Stomach smooth muscle (tissue), 2 donors: ENCODE data around the gene SULT2B1.

Source experiments
- H3K27ac ChIP-seq: one replicate; pipeline ENCODE4 v1.7.0; 2013; ENCODE audit warnings: mild to moderate bottlenecking, low read length, inconsistent platforms
- H3K27me3 ChIP-seq, 2 donors: one replicate each; pipeline ENCODE4 v1.7.0; 2013; ENCODE audit warnings: low read length in 2 of 2; ENCODE audit not compliant: insufficient read depth in 2 of 2, control insufficient read depth in 1 of 2
- H3K36me3 ChIP-seq, 2 donors: one replicate each; pipeline ENCODE4 v1.7.0; 2013; ENCODE audit warnings: low read length in 2 of 2; ENCODE audit not compliant: control insufficient read depth in 2 of 2, insufficient read depth in 2 of 2
- H3K4me1 ChIP-seq: one replicate; pipeline ENCODE4 v1.7.0; 2013; ENCODE audit warnings: low read length; ENCODE audit not compliant: control insufficient read depth, insufficient read depth
- H3K4me3 ChIP-seq, 2 donors: one replicate each; pipeline ENCODE4 v1.7.0; 2013; ENCODE audit warnings: low read length in 2 of 2
- H3K9ac ChIP-seq, 2 donors: one replicate each; pipeline ENCODE4 v1.7.0; 2013; ENCODE audit warnings: low read length in 2 of 2, mild to moderate bottlenecking in 1 of 2
- H3K9me3 ChIP-seq, 2 donors: one replicate each; pipeline ENCODE4 v1.7.0; 2013; ENCODE audit warnings: low read length in 2 of 2; ENCODE audit not compliant: control insufficient read depth in 2 of 2
- donor health status: healthy.
- donor health status: Pancreatic carcinoma.

The SULT2B1 gene

GRCh38 chr19:48551437-48552302 lies at the start of gene SULT2B1:
TSS of gene SULT2B1 (plus strand) at chr19:48552172. CDS start at chr19:48552253, 81 bp downstream.
- Histone ChIP-seq H3K9ac (no peak within 1 kb of the TSS), H3K27ac (no peak within 1 kb of the TSS), H3K36me3 (no peaks in the 10 kb centered on the region), H3K4me1 (no peaks in the 10 kb centered on the region), H3K9me3 (no peaks in the 10 kb centered on the region), H3K27me3 (peaks cover 6 to 10% of the 10 kb centered on the region in 2 donors), H3K4me3 (no peak within 1 kb of the TSS)

DNA sequence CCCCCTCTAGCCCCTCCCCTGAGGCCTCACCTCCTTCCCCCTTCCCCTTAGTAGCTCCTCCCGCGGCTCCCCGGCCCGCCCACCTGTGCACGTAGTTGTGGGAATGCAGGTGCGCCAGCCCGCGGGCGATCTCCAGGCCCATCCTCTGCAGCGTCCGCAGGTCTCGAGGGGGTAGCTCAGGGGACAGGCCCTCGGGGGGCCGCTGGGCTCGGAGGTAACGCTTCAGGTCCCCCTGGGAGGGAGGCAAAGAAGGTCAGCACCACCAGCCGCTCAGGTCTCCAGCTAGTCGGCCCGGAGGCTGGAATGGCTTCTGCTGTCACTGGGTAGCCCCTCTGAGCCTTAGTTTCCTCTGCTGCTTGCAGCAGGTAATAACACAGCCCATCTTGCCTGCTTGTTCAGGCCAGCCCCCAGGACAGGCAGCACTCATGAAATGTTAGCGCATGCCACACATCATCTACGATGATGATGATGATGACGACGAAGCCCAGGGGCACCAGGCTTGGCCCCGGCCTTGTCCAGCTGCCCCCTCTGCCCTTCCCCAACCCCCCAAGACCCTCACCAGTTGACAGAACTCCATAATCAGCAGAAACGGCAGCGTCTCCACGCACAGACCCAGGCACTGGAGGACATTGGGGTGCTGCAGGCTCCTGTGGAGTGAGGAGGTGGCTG lies 49.5 kb upstream of the SULT2B1 start:
- Histone ChIP-seq H3K9me3 (no peaks in the 10 kb centered on the region), H3K27me3 (peaks cover 26 to 40% of the 10 kb centered on the region in 2 donors), H3K36me3 (no peaks in the 10 kb centered on the region), H3K9ac (no peak overlapping the region), H3K4me1 (peaks cover 8% of the 10 kb centered on the region), H3K4me3 (no peak overlapping the region), H3K27ac (no peak overlapping the region)

GRCh38 chr19:48506138-48506733 lies 45.7 kb upstream of the SULT2B1 start:
- Histone ChIP-seq H3K27ac (no peak overlapping the region), H3K9ac (no peak overlapping the region), H3K4me1 (peaks cover 13% of the 10 kb centered on the region), H3K36me3 (no peaks in the 10 kb centered on the region), H3K9me3 (no peaks in the 10 kb centered on the region), H3K4me3 (no peak overlapping the region), H3K27me3 (peaks cover 18 to 19% of the 10 kb centered on the region in 2 donors)

- no peak overlapping the region for H3K9ac ChIP-seq
- no peaks in the 10 kb centered on the region for H3K9me3 ChIP-seq
- no peak overlapping the region for H3K4me3 ChIP-seq
- H3K27ac ChIP-seq: no peak overlapping the region
- H3K27me3 ChIP-seq: peaks cover 20 to 22% of the 10 kb centered on the region in 2 donors
- no peaks in the 10 kb centered on the region for H3K36me3 ChIP-seq
- peaks cover 8% of the 10 kb centered on the region for H3K4me1 ChIP-seq
Observed at GRCh38 chr19:48507911-48508439, 44.0 kb upstream of the SULT2B1 start.

DNA sequence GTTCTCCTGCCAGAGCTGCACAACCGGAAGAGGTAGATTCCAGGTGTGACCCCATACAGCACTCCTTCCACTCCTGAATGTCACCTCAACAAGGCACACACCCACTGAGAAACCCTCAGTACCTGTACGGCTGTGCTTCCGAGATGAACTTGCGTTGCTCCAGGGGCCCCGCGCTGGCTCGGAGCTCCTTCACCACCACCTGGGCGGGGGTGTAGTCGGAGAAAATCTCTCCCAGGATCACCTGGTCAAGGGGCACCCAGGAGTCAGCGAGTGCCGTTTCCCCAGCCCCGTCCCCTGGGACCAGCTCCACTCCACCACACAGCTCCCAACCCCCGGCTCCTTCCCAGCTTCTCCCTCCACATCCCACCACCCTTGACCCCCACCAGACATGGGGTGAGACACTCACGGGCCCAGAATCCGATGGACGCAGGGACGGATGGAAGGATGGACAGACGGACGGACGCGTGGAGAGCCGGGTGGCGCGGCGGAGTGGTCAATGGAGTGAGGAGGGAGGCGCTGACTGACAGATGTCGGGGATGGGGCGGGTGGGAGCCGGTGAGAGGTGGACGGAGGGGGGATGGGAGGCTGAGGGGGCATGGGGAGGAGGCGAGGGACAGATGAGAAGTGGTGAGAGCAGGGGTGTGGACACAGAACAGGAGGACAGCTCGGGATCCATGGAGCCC lies 43.1 kb upstream of the SULT2B1 start:
- peaks cover 14% of the 10 kb centered on the region for H3K4me1 ChIP-seq
- no peaks in the 10 kb centered on the region for H3K9me3 ChIP-seq
- H3K27me3 ChIP-seq: peaks cover 25 to 30% of the 10 kb centered on the region in 2 donors
- H3K4me3 ChIP-seq: no peak overlapping the region
- H3K36me3 ChIP-seq: no peaks in the 10 kb centered on the region
- no peak overlapping the region for H3K9ac ChIP-seq
- H3K27ac ChIP-seq: no peak overlapping the region

GRCh38 chr19:48509467-48510194 lies 42.3 kb upstream of the SULT2B1 start:
- H3K4me1 ChIP-seq: peaks cover 14% of the 10 kb centered on the region
- H3K4me3 ChIP-seq: no peak overlapping the region
- H3K27me3 ChIP-seq: peaks cover 25 to 33% of the 10 kb centered on the region in 2 donors
- H3K9me3 ChIP-seq: no peaks in the 10 kb centered on the region
- H3K36me3 ChIP-seq: no peaks in the 10 kb centered on the region
- H3K27ac ChIP-seq: no peak overlapping the region
- H3K9ac ChIP-seq: no peak overlapping the region

- Histone ChIP-seq H3K9ac (no peak overlapping the region), H3K27me3 (peaks cover 25 to 33% of the 10 kb centered on the region in 2 donors), H3K4me3 (peak overlapping the region in 1 of 2 donors; percentile 51)
Observed at GRCh38 chr19:48510421-48511268, 41.3 kb upstream of the SULT2B1 start.

GRCh38 chr19:48511321-48511731 lies 40.6 kb upstream of the SULT2B1 start:
- H3K4me1 ChIP-seq: peaks cover 14% of the 10 kb centered on the region
- no peak overlapping the region for H3K27ac ChIP-seq
- H3K4me3 ChIP-seq: no peak overlapping the region
- H3K9me3 ChIP-seq: no peaks in the 10 kb centered on the region
- H3K27me3 ChIP-seq: peaks cover 25 to 33% of the 10 kb centered on the region in 2 donors
- no peaks in the 10 kb centered on the region for H3K36me3 ChIP-seq
- no peak overlapping the region for H3K9ac ChIP-seq

More at GRCh38 chr19:48510421-48511268, 41.3 kb upstream of the SULT2B1 start:
- Histone ChIP-seq H3K4me1 (peaks cover 14% of the 10 kb centered on the region), H3K27ac (no peak overlapping the region), H3K9me3 (no peaks in the 10 kb centered on the region), H3K36me3 (no peaks in the 10 kb centered on the region)

DNA sequence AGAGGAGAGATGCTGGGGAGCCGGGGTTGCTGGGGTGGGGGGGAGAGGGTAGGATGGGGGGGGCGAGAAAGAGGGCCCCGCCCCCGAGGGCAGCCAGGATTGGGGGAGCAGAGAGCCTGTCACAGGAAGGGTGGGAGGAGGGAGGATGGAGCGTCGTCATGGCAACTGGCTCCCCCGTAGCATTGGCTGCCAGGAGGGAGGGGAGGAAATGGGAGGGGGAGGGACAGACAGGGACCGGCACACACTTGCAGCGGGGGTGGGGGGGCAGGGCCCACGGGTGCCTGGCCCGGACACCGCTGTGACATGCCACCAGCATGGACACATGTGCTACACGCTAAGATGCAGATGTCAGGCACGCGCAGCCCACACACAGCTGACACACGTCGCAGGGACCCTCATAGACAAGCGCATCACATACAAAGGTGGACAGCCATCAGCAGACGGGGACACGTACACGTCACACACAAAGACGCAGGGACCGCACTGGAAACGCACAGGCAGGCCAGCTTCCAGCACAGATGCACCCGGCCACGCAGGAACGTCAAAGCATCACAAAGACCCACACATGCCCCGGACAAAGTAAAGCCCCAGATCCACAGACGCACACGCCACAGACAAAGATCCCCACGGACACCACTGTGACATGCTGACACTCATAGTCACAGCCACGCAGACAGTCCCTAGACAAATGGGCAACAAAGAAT lies 40.0 kb upstream of the SULT2B1 start, which contains the start of gene LMTK3:
TSS of gene LMTK3 (minus strand) at position 36 of the 704 bp plus-strand sequence. CDS start 259 bp downstream, outside the sequence.
- Histone ChIP-seq H3K9me3 (no peaks in the 10 kb centered on the region), H3K36me3 (no peaks in the 10 kb centered on the region), H3K27ac (no peak within 1 kb of the TSS), H3K27me3 (peaks cover 25 to 33% of the 10 kb centered on the region in 2 donors), H3K4me3 (peak within 1 kb of the TSS in 1 of 2 donors; percentile 51), H3K9ac (no peak within 1 kb of the TSS), H3K4me1 (peaks cover 14% of the 10 kb centered on the region)
